ENCODE results near the gene ACTN1. TPM values are rescaled to one million over a fixed set of nuclear protein-coding genes. Genes with fewer than 3 reads are reported as not detected.

ACTN1 gene
- total RNA-seq, 1 donor: 1,023 TPM

GRCh38 chr14:68964300-68965093 lies 14.6 kb downstream of the ACTN1 start:
- no peak for TF ChIP-seq CTCF (IDR thresholded peaks at IDR 0.05; ENCODE audit: insufficient read depth, low read depth, low read length)
- H3K4me3 ChIP-seq (ENCODE audit: low read depth, low read length): no peak overlapping the region
- DNase-seq (ENCODE audit: low read depth): no peak

- no peak overlapping the region for H3K4me3 ChIP-seq (ENCODE audit: low read depth, low read length)
- DNase-seq (ENCODE audit: low read depth): no peak
- no peak for TF ChIP-seq CTCF (IDR thresholded peaks at IDR 0.05; ENCODE audit: insufficient read depth, low read depth, low read length)
Observed at GRCh38 chr14:68962681-68963080, 16.4 kb downstream of the ACTN1 start.

GRCh38 chr14:68961781-68962584 lies 17.1 kb downstream of the ACTN1 start:
- TF ChIP-seq CTCF (IDR thresholded peaks at IDR 0.05; ENCODE audit: insufficient read depth, low read depth, low read length): no peak
- no peak overlapping the region for H3K4me3 ChIP-seq (ENCODE audit: low read depth, low read length)
- no peak for DNase-seq (ENCODE audit: low read depth)

GRCh38 chr14:68961361-68961760 lies 17.7 kb downstream of the ACTN1 start:
- H3K4me3 ChIP-seq (ENCODE audit: low read depth, low read length): no peak overlapping the region
- no peak for DNase-seq (ENCODE audit: low read depth)
- TF ChIP-seq CTCF (IDR thresholded peaks at IDR 0.05; ENCODE audit: insufficient read depth, low read depth, low read length): no peak

GRCh38 chr14:68960123-68960522 lies 19.0 kb downstream of the ACTN1 start:
- H3K4me3 ChIP-seq (ENCODE audit: low read depth, low read length): no peak overlapping the region
- DNase-seq (ENCODE audit: low read depth): no peak
- no peak for TF ChIP-seq CTCF (IDR thresholded peaks at IDR 0.05; ENCODE audit: insufficient read depth, low read depth, low read length)

- no peak overlapping the region for H3K4me3 ChIP-seq (ENCODE audit: low read depth, low read length)
- no peak for TF ChIP-seq CTCF (IDR thresholded peaks at IDR 0.05; ENCODE audit: insufficient read depth, low read depth, low read length)
- DNase-seq (ENCODE audit: low read depth): no peak
Observed at GRCh38 chr14:68959035-68959434, 20.1 kb downstream of the ACTN1 start.
